NCI-H2196 (cell line): ENCODE results near the gene ZNF106.

Experiments used
- DNase-seq: peaks from one replicate; lab custom pipeline; 2025; ENCODE audit not compliant: unreplicated experiment; lab: John Stamatoyannopoulos, UW

Gene ZNF106

DNA sequence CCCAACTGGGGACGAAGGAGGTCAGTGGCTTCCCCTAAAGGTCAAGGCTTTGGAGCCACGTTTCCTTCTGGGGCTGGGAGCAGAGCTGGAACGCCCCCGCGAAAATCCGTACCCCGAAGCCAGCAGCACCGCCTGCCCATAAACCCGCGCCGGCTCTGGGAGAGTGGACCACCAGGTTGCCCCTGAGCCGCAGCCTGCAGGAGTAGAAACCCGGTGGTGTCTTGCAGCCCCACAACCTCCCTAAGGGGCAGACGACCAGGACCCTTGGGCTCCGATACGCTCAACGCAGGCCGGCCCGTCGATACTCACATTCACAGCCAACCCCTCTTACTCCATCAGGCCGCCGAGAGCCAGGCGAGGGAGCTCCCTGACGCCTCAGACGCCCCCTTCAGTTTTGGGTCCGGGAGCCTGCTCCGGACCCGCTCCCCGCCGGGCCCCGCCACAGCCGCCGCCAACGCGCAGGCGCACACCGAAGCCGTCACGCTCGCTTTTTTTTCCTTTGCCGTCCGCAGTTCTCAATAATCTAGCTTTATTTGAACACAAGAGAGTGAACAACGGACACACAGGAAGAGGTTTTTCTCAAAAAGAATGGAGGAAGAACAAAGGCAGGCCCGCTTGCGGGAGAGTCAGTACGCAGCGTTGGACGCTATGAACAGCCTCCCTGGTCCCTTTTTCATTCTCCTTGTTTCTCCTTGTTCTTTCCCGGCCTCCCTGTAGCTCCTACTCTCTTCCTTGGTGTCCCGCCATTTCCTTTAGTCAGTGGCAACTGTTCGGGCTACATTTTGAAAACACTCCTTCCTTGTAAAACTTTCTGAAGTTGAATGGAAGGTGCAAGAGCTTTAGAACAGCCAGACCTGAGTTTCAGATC is at the start of gene ZNF106:
ZNF106 (minus strand) TSS at position 471 of the 868 bp plus-strand sequence. CDS start 18,852 bp downstream, outside the sequence.
- peak; percentile 66 for DNase-seq

DNA sequence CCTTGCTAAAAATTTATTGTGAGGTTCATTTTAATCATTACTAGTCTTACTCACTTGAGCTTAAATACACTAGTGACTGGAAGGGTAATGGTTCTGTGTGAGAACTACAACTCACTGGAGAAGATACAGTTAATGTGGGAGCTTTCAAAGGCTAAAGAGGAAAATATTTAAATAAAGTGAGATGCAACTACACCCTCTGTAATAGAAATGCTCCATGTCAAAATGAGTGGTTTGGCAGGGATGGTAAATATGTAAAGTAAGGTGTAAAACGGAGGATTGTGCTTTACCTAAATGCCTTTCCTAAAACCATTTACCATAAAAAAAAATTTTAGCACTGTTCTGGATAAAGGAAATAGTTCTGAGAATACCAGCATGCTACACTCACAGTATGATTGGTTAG is 42.3 kb upstream of the ZNF106 start:
- DNase-seq, result no peak

DNA sequence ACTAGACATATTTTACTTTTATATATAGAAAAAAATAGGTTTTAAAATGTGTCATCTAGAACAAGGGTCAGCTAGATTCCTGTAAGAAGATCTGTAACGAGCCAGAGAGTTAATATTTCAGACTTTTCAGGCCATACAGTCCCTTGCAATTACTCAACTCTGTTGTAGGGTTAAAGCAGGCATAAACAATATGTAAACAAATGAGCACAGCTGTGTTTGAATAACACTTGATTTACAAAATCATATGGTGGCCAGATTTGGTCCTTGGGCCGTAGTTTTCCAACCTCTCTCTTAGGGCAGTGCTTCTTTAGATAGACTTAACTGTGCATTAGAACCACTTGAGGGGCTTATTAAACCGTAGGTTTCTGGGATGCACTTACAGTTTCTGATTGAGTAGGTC is 38.0 kb upstream of the ZNF106 start:
- DNase-seq, result no peak

DNA sequence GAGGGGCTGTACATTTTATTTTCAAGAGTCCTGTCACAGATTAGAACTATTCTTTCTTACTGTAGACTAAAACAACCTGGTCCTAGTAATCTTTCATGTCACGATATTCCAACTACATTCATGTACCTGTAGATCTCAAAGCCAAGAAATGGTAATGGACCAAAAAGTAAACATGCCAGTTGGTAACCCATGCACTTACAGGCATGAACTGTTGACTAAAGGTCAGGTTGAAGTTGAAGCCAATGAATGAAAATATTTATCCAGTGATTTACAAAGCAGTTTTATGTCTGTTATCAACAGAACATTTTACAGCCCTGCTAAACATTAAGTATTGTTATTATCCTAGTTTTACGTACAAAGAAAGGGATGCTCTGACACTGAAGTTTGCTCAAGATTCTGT is 32.4 kb upstream of the ZNF106 start:
- DNase-seq, result no peak

DNA sequence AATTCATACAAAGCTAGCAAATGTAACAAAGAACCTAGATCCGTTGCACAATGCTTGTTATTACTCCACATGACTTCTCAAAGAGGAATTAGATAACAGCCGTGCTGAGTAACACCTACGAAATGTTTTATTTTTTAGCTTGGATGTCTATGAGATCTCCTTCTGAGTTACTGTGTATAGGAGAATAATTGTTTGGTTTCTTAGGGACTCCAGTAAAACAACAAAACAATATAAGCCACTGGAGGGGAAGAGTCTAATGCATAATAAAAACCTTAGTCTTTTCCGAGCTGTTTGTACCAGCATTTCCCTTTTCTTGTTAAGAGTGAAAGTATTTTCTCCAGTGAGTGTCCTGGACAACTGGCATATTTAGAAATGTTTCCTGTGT is 20.1 kb upstream of the ZNF106 start:
- DNase-seq, result no peak

DNA sequence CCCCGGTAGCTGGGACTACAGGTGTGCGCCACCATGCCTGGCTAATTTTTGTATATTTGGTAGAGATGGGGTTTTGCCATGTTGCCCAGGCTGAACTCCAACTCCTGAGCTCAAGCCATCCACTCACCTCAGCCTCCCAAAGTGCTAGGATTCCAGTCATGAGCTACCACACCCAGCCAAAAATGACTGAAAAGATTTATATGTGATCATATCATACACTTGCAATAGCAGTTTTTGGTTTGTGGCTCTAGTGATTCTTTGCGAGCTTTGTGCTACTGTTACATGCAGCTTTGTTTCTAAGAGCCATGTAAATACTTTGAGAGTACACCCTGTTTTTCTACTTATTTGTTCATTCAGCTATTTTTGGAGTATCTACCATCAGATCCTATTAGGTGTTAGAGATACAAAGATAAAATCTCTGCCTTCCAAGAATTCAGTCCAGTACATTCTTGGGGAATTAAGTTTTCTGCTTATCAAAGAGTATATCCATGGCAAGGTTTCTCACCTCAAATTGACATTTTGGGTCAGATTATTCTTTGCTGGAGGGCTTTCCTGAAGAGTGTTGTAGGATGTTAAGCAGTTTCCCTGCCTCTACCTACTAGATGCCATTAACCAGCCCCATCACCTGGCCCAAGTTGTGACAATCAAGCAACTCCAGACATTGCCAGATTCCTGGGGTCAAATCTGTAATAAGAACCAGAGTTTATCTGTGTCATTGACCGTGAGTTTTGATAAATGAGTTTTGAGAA is 19.5 kb upstream of the ZNF106 start:
- no peak for DNase-seq

DNA sequence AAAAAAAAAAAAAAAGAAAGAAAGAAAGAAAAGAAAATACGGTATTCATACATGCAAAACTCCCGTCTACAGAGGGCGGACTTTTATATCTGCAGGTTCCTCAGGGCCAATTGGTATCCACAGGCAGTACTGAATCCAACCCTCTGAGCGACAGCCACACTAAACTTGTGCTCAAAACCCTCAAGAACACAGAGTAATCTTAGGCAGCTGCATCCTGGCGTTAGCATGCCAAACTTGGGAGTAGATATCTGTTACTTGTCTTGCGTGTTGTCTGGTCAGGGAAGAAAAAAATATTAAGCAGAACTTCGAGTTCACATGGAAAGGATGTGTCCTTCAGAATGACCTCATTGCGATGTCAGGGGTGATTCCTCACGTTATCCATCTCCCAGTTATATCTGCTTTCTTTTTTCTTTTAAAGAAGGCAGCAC is 17.3 kb upstream of the ZNF106 start:
- DNase-seq, result no peak

DNA sequence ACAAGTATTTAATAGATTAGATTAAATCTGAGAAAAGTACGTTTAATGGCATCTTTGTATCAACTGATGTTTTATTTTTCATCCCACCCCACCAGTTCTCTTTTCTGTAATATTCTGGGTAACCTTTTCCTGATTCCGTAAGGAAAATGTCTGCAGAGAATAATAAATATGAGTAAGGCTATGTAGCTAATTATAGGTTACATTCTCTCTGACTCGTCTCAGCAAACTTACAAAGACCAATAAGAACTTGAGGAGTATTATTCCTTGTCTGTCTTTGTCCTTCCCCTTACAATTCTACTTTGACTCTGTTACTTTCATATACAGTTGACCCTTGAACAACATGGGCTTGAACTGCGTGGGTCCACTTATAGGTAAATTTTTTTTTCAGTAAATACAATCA is 16.6 kb upstream of the ZNF106 start:
- DNase-seq, result no peak

DNA sequence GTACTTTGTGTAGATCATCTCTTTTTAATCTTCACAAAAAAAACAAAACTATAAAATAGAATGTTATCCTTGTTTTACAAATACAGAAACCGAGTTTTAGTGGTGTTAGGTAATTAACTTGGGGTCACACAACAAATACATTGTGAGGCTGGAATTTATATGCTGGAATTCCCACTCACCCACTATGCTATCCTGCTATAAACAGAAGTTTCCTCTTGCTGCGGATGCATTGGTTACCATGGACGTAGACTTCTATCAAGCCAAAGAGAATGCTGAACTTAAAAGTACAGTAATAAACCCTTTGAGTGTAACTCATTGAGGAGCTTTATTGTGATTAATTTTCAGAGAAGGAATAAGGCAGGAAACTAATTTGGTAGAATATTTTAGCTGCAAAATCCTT is 13.7 kb upstream of the ZNF106 start:
- no peak for DNase-seq

DNA sequence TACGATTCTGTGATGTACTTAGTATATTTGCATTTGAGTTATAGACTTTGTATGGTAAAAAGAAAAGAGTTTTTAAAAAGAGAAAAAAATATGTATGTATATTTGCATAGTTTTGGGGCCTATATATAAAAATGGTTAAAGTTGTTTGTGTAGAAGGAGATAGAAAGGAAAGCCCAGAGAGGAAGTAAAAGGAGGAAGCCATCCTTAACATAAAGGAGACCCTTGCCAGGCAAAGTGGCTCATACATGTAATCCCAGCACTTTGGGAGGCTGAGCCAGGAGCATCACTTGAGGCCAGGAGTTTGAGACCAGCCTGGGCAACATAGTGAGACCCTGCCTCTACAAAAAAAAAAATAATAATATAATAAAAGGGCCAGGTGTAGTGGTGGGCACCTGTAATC is 12.9 kb upstream of the ZNF106 start:
- DNase-seq, result no peak

DNA sequence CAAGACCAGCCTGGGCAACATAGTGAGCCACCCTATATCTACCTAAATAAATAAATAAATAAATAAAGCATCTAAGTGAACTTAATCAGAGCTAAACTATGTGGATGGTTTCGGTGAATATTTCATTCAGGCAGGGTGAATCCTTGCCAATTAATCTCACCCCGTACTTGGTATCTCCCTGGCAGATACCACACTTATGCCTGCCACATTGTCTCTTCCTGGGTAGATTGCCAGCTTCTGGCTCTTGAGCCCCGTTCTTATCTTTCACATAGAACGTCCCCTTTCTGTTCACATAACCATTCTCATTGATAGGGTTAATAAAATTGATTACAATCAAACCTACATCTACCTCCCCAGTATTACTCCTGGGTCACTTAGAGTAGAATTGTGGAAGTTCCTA is 11.5 kb upstream of the ZNF106 start:
- DNase-seq, result no peak

DNA sequence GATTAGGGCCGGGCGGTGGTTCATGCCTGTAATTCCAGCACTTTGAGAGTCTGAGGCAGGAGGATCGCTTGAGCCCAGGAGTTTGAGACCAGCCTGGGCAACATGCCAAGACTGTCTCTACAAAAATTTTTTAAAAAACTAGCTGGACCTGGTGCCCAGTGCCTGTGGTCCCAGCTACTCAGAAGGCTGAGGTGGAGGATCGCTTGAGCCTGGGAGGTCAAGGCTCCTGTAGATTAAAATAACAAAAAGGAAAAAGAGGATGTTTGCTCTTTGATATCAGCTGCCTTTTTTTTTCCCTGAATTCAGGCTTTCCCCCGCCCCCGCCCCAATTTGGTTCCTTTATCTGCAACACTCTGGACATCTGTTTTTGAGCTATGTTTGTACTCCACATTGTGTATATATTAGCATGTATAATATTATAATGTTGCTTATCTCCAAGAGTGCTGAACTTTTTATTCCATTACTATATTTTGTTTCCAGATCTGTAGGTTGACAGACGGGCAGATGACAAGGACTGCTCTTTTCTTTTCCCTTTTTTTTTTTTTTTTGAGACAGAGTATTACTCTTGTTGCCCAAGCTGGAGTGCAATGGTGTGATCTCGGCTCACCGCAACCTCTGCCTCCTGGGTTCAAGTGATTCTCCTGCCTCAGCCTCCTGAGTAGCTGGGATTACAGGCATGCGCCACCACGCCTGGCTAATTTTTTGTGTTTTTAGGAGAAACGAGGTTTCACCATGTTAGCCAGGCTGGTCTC is 9.1 kb upstream of the ZNF106 start:
- DNase-seq, result no peak

DNA sequence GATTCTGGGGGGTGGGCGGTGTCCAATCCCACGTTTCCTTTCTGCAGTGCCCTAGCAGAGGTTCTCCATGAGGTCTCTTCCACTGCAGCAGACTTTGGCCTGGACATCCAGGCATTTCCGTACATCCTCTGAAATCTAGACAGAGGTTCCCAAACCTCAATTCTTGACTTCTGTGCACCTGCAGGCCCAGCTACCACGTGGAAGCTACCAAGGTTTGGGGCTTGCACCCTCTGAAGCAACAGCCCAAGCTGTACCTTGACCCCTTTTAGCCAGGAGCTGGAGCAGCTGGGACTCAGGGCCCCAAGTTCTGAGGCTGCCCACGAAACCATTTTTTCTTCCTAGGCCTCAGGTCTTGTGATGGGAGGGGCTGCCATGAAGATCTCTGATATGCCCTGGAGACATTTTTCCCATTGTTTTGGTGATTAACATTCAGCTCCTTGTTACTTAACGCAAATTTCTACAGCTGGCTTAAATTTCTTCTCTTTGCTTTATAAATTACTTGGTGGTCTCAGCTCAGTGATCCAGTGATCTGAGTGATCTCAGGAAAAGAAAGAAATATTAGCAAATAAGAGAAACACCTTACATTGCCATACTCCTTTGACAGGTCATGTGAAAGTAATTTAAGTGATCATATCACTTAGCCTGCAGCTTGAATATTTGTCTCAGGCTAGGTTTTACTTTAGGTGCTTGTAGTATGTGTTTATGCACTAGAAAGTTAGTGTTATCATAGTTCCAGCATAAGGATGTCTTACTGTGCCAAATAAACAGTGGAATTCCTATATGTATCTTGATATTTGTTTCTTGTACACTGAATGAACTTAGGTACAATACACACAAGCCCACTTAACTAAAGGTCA is 7.5 kb upstream of the ZNF106 start:
- DNase-seq, result no peak

DNA sequence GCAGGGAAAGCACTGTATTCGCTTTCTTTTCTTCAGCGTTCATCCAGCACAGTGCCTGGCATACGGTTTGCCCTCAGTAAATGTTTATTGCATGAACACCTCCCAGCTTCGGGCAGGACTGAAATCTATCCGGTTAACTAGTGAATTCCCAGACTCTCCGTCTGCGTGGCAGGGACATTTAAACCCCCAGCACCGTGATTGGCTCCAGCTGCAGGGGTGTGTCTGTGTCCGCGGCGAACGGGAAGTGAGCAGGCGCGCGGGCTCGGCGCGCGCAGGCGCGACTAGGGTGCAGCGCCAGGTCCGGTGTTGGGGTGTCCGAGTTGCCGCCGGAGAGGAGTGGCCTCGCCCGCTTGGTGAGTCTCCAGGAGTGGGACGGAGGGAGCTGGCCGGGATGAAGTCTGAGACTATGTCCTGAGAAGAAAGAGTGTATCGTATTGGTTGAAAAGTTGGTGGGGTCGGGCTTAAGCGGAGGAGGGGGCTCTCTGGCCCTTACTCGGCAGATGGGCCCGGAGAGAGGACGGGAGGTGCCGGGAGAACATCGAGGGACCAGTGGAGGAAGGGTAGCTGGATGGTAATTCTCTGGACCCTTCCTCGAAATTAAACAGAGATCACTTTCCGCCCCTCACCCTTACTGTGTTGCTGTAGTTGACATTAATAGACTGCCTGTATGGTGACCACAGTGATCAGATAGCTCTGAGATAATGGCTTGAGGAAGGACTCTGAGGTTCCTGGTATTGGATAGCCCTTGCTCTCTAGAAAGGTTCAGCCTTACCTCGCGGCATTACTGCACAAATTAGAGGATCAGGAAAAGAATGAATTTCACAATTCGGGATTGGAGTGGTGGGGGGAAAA is 4.6 kb upstream of the ZNF106 start, which contains the start of gene SNAP23:
SNAP23 (plus strand) TSS at position 274 of the 852 bp plus-strand sequence. CDS start 16,213 bp downstream, outside the sequence.
- DNase-seq, result peak; percentile 73

DNA sequence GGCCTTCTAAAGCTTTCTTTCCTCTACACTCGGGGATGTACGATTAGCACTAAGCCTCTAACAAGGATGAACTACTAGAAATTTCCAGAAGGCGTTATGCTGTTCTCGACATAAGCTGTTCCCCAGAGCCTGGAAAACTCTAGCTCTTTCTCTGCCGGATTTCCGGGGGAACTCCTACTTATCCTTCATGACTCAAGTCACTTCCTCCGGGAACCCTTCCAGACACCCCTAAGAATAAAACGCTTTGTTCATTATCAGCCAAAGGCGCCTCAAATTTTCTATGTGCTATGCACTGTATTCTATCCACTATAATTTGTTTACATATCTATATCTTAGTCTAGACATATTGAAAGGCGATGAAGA is 4.0 kb upstream of the ZNF106 start:
- no peak for DNase-seq

DNA sequence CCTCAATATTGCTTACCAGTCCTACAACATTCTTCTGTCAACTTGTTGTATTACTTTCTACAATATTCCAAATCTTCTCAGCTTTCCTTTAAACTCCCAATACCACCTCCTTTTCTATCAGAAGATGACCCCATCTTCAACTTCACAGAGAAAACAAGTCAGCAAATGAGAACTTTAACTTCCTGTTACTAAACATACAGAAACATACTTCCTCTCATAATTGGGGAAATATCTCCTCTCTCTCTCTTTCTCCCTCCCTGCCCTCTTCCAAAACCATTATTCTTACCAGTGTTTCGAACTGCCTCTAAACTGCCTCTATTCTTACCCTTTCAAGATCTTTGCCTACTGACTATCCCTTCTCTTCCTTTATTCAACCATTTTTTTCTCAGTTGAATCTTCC is 2.7 kb upstream of the ZNF106 start:
- DNase-seq, result no peak

DNA sequence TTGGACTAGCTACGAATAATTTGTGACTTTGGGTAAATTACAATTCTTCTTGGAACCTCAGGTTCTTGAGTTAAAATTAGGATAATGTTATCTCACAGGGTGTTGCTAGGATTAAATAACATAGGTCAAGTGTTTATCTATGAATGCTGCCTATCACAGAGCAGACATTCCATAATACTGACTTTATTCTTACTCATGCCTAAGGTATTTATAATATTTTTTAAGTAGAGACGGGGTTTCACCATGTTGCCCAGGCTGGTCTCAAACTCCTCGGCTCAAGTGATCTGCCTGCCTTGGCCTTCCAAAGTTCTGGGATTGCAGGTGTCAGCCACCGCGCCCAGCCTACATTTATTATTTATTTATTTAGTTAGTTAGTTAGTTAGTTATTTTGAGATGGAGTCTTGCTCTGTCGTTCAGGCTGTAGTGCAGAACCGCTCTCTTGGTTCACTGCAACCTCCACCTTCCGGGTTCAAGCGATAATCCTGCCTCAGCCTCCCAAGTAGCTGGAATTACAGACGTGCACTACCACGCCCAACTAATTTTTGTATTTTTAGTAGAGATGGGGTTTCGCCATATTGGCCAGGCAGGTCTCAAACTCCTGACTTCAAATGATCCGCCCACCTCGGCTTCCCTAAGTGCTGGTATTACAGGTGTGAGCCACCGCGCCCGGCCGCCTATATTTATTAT is 741 bp upstream of the ZNF106 start:
- no peak for DNase-seq

DNA sequence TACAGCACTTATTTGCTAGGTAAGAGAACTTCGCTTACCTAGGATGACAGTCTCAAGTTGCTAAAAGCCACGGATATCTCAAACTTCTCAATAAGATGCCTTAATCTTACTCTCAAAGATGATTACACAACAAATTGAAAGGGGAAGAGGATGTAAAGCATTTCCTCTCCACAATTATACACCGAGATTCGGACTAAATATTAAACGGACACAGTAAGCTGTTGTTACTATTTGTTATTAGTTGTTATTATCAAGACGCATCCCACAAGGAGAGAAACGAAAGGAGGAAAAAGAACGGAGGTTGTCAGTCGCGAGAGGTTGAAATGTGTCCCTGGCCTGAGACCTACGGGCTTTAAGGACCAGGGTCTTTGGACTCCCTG is 660 bp downstream of the ZNF106 start:
- DNase-seq, result no peak

DNA sequence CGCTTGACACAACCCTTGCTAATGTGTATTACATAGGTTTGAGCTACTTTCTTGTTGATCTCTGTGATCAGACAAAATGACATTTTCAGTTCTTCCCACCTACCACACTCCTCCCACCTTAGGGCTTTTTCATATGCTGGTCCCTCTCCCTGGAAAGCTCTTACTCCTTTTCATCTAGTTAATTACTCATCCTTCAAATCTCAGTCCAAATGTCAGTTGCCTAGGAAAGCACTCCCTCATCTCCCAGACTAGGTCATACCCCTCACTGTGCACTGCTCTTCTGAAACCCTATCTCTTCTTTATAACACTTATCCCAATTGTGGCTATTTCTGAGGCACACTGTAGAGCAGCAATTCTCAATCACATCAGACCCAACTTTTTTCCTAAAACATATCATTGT is 7.3 kb downstream of the ZNF106 start:
- DNase-seq, result no peak
